ENCODE measurements around the gene MEPCE.
"Not testable (repeated sequence)": the region's sequence is repeated elsewhere in the genome, so short reads cannot be mapped to it uniquely, and the experiment has no call there.

GRCh38 chr7:100381531-100382233 lies 47.9 kb upstream of the MEPCE start:
- TF ChIP-seq, protein P1, sequence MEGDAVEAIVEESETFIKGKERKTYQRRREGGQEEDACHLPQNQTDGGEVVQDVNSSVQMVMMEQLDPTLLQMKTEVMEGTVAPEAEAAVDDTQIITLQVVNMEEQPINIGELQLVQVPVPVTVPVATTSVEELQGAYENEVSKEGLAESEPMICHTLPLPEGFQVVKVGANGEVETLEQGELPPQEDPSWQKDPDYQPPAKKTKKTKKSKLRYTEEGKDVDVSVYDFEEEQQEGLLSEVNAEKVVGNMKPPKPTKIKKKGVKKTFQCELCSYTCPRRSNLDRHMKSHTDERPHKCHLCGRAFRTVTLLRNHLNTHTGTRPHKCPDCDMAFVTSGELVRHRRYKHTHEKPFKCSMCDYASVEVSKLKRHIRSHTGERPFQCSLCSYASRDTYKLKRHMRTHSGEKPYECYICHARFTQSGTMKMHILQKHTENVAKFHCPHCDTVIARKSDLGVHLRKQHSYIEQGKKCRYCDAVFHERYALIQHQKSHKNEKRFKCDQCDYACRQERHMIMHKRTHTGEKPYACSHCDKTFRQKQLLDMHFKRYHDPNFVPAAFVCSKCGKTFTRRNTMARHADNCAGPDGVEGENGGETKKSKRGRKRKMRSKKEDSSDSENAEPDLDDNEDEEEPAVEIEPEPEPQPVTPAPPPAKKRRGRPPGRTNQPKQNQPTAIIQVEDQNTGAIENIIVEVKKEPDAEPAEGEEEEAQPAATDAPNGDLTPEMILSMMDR (IDR thresholded peaks at IDR 0.05; ENCODE audit: insufficient read depth, low read length, poor library complexity, severe bottlenecking), result not testable (repeated sequence)
- TF ChIP-seq EZH2phosphoT487 (conservative IDR thresholded peaks at IDR 0.05; ENCODE audit: low read length), result not testable (repeated sequence)

Data from SU-DHL-6 (cell line).